HEK293T (cell line): Measurements from ENCODE around the gene ZNRF1.

Experiments
- ARNT ChIP-seq: fragments of 450-650 bp; IDR thresholded peaks from 2 replicates; pipeline ENCODE4 v1.6.1; 2017; ENCODE audit warnings: mild to moderate bottlenecking
- BHLHE40 ChIP-seq: fragments of 450-650 bp; IDR thresholded peaks from 2 replicates; pipeline ENCODE4 v1.6.1; 2016; ENCODE audit warnings: mild to moderate bottlenecking, moderate library complexity, borderline replicate concordance
- FOXA1 ChIP-seq: fragments of 450-650 bp; IDR thresholded peaks from 2 replicates; pipeline ENCODE4 v1.6.1; 2016; ENCODE audit warnings: mild to moderate bottlenecking
- FOXK2 ChIP-seq: fragments of 450-650 bp; IDR thresholded peaks from 2 replicates; pipeline ENCODE4 v1.6.1; 2016; ENCODE audit warnings: mild to moderate bottlenecking
- SP1 ChIP-seq: fragments of 450-650 bp; IDR thresholded peaks from 2 replicates; pipeline ENCODE4 v1.6.1; 2017
- SUZ12 ChIP-seq: fragments of 450-650 bp; IDR thresholded peaks from 2 replicates; pipeline ENCODE4 v1.6.1; 2016; ENCODE audit warnings: mild to moderate bottlenecking

- TF ChIP-seq BHLHE40 (no peak), FOXA1 (no peak), SUZ12 (no peak), SP1 (no peak), FOXK2 (no peak), ARNT (no peak)
Observed at GRCh38 chr16:75097941-75098901, 99.4 kb downstream of the ZNRF1 start.
